Activated CD4-positive, alpha-beta T cell treated with anti-CD3 and anti-CD28 coated beads, Interleukin-2, amount 50 U/mL, for 4 hours (primary cell): ENCODE data around the gene PRR29.
"Not testable (repeated sequence)": the region's sequence is repeated elsewhere in the genome, so short reads cannot be mapped to it uniquely, and the experiment has no call there.

Experiments used
- DNase-seq, 2 experiments: peaks; one replicate each; pipeline ENCODE4 v3.0.0-alpha.2; 2020

The PRR29 gene

DNA sequence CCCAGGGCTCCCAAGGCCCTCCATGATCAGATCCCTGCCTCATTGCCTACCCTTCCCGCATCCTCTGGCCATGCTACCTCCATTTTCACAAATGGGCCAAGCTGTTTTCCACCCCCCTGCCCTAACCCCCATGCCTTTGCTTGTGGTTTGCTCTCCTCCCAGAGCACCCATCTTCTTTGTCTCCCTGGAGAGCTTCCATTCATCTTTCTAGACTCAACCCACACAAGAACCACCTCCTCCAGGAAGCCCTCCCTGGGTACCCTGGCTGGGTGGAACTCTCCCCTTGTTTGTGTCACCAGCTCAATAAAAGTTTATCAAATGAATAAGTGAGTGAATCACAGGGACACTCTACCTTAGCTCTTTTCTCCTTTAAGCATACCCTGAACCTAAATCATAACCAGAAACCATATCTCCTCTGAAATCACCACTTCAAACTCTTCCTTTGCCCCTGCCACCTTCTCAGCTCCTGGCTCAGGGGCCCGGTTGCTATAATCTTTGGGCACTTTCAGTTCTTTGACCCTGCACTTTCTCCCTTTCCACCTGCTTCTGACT lies 22.5 kb upstream of the PRR29 start:
- no peak for DNase-seq

DNA sequence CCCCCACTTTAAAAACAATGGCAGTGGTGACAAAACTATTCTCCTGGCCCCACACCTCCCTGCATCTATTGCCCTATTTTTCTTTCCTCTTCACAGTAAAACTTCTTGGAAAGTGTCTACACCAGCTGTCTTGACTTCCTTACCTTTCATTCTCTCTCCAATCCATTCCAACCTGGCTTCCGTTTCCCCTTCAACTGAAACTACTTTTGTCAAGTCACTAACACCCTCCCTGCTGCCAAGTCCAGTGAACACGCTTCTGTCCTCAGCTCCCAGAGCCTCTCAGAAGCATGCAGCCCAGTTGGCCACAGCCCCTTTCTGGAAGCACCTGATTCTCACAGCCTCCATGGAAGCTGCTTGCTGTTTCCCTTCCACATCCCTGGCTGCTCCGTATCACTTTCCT lies 21.4 kb upstream of the PRR29 start:
- DNase-seq = no peak

DNA sequence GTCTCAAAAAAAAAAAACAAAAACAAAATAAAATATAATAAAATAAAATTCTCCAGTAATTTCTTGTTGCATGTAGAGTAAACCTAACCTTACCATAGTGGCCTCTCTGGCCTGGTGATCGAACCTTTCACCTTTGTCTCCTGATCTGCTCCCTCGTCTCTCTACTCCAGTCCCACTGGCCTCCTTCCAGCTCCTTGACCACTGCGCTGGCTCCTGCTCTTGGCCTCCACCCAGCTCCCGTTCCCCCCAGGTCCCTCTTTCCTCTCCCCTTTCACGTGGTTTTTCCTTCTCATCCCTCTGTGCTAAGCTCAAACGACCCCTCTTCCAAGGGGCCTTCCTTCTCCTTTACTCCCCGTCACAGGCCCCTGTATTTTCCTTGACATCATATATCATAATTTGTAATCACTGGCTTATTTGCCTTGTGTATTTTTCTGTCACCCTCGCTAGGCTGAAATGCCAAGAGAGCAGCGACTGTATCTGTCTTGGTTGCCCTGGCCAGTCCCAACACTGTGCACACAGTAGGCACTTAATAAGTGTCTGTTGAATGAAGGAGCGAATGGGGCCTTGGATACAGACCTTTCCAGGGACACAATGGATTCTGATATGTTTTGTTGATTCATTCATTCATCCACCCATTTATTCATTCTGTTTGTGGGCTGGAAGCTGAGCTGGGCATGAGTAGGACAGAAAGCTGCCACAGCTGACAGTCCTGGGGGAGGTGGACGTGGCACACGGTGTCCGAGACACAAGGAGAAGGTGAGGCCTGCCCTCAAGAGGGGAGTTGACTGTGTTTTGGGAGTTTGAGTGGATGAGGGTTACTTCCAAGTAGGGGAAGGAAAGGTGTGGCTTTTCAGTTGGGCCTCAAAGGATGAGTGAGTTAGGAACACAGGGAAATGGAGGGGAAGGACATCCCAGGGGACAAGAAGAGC lies 19.6 kb upstream of the PRR29 start:
- no peak for DNase-seq

DNA sequence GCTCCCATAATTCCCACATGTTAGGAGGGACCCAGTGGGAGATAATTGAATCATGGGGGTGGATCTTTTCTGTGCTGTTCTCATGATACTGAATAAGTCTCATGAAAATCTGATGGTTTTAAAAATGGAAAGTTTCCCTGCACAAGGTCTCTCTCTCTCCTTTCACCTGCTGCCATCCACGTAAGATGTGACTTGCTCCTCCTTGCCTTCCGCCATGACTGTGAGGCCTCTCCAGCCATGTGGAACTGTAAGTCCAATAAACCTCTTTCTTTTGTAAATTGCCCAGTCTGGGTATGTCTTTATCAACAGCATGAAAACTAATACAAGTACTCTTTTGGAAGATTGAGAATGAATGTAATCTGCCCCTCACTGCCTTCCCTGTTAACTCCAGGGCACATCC lies 15.5 kb upstream of the PRR29 start:
- DNase-seq = not testable (repeated sequence)

DNA sequence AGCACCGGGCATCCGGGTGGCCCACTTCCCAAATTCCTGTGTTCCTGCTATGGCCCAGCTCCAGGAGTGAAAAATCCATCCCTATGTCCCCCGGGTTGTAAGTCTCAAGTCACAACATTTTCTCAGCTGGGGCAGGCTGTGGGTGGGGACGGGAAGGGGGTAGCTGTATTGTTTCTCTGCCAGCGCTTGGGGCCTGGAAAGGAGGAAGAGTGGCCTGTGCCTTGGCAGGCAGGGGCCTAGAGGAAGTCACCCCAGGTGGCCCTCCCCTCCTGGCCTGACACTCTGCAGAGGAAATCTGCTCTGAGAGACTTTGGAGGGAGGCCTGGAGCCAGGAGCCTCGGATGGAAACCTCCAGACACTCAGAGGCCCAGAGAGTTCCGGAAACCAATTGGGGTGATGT lies 14.8 kb upstream of the PRR29 start:
- no peak for DNase-seq

DNA sequence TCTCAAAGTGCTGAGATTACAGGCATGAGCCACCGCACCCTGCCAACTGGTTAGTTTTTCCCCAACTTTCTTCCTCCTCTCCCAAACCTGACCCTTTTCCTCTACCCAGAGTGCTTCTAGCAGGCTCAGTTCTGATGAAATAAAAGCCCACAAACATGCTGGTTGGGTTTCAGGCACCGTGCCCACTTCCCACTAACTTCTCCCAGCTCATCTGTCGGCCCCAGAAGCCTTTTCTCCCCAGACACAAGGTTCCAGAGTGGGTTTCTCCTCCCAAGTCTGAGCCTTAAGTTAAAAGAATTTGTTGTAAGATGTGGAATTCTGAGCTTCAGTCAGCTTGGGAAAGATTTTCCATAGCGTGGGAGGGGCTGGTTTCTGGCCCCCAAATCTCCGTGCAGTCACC lies 13.9 kb upstream of the PRR29 start:
- no peak for DNase-seq

DNA sequence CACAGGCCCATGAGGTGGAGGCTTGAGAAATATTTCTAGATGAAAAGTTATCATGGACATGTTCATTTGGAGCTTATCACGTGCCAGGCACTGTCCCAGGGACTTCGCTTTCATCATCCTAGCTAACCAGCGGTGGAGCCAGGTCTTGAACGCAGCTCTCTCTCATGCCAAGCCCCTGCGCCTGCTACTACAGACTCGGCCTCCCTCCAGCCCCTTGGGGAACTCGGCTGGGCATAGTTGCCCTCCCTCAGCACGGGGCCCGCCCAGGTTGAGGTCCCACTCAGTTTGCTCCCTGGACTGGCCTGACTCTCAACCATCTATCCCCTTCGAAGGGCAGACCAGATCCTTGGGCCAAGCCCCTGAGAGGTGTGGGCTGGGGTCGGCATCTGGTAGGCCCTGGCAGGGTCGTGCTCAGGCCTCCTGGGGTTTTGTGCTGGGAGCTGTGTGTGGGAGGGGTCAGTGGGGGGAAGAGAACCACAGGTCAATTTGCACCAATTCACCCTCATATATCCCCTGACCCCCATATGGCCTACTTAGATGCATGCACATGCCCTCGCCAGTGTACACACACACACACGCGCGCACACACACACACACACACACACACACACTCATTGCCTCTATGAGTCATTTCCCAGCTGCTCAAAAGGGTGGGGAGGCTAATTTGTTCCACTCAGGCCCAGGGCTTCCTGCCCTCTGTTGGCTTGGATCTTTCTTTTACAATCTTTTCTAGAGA lies 13.3 kb upstream of the PRR29 start:
- peak; percentile 40 to 43 for DNase-seq

DNA sequence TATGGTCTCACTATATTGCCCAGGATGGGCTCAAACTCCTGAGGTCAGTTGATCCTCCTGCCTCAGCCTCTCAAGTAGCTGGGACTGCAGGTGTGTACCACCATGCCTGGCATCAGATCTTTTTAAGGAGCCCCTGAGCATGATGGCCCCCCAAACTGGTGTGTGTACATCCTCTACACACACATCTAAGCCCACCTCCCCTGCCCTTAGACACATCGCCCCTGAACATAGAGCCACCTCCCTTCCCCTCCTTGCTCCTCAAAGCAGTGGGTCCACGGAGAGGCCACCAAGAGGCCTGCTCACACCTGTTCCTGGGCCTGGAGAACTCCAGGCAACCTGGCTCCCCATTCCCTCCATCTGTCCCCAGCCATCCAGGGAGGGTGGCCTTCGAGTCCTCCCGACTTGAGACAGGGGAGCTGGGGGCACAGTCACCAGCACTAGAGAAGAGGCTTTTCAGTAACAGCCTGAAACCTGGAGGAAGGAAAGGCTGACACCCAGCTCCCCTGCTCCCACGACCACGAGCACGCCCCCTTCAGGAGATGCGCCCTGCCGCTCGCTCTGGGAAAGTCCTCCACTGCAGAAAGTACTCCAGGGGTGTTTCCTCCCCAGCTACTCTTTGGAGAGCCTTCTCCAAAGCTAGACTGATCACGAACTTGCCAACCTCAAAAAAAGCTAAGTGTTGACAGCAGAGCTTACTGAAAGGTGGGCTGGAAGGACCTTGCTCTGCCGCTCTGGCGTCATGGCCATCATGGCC lies 12.6 kb upstream of the PRR29 start:
- no peak for DNase-seq

DNA sequence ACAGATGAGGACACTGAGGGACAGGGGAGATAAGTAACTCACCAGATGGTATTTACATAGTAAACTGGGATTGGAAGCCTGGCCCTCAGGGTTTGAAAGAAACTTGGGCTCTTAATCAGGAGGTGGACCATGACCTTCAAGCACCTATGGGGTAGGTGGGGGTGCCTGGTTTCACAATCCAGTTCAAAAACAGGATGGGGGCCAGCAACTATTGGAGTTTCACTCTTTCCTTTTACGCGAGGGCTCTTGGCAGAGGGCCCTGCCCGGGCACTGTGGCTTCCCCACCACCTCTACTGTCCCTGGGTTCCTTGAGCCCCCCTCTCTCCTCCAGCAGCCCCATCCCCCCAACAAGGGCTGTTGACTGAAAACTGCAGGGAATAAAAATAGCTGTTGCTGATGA lies 11.3 kb upstream of the PRR29 start:
- no peak for DNase-seq

DNA sequence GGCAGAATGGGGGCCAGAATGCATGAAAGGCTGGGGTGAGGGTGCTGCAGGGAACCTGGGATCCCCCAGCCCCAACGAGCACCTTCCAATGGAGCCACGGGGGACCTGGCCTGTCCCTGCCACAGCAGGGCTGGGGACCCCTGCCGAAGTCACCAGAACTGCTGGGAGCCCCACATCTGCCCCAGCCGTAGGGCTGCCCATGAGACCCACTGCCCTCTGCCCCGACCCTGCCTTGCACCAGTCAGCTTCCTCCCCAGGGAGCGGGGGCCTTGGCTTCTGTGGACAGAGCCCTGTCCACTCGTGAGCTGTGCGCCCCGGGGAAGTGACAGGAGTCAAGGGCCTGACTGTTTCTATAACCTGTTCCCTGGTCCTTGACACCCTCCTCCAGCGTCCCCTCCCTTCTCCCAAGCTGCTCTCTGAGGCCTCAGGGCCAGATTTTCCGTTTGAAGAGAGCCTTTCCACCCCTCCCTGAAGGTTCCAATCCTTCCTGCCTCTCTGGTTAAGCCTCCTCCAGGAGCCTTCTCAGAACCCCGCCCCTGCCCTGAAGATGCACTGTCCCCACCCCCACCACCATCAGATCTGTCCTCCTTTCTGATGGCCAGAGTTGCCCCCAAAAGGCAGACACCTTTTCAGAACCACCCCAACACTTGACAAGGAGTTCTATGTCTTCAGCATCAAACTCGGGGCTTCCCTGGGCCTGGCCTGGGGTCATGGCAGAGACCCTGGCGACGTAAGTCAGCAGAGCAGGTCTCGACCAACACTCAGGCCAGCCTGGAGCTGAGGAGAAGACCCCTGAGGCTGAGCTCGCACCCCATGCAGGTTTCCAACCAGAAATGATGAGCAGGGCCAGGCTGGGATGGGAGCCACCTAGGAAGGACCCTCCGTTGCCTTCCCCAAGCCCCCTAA lies 10.7 kb upstream of the PRR29 start:
- DNase-seq = no peak

DNA sequence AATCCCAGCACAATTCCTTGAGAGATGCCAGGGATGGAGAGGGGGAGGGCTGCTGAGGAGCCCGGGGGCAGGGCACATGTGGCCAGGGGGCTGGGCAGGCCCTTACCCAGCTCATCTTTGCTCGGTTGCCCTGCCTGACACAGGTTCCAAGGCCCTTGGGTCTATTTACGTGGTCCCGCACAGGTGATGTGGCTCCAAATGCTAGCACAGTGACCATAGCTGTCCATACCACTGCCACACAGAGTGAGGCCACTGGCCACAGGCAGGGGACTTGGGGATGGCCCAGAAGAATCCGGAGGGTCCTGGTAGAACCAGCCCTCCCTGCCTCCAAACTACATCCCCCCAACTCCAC lies 10.0 kb upstream of the PRR29 start:
- no peak for DNase-seq

DNA sequence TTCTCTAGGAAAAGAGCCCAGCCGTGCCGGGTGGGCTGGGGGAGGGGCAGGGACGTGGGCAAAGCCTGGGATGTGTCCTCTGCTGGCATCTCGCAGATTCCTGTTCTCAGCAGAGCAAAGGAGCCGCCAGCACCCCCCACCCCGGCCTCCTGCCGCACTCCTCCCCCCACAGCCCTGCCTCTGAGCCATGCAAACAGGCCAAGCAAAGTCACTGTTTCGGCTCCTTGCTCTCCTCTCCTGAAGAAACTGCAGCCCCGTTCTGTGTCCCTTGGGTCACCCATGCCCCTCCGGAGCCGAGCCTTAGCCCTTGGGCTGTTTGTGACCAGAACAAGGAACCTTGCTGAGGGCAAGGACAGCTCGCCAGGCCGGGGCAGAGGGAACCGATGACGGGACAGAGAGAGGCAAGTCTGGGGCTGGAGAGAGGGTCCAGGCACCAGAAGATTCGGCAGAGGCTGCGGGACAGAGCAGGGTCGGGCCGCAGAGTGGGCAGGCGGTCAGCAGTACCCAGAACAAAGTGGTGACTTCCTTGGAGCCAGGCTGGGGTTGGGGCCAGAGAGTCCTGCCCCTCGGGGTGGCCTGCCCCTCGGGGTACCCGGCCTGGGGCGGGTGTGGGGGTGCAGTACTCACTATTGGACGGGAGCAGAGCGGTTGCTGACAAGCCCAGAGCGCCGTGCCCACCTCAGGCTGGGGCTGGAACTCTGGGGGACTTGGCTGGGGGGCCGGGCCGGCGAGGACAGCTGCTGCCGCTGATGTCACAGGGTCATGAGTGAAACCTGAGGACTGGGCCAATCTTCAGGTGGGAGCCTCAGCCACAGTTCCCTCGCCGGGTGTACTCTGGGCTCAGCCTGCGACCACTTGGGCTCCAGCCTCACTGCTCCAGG lies 9.2 kb upstream of the PRR29 start:
- no peak for DNase-seq

DNA sequence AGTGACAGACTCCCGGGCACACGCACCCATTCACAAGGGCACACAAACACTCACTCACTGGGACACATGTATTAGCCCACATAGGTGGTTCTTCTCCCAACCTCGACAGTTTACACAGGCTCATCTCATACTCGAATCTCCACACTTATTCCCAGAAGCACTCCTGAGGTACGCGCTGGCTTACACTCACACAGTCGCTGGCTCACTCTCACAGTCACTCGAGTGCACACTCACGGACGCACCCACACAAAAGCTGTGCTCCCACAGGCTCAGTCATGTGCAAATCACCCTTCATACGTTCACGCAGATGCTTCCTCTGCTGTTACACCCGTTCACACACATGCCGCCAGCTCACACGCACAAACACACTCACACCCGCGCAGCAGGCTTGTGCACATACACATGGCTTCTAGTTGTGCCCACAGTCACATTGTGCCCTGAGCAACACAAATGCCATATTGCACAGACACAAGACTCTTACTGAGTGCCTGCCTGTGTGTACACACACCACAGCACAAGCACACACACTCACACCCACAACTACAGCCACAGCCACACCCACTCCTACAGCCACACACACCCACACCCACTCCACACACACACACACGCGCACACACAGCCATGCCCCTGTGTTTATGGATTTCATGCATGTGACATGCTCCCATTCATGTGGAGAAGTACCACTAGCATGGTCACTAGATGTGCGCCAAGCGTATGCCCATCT lies 8.4 kb upstream of the PRR29 start:
- DNase-seq = no peak

DNA sequence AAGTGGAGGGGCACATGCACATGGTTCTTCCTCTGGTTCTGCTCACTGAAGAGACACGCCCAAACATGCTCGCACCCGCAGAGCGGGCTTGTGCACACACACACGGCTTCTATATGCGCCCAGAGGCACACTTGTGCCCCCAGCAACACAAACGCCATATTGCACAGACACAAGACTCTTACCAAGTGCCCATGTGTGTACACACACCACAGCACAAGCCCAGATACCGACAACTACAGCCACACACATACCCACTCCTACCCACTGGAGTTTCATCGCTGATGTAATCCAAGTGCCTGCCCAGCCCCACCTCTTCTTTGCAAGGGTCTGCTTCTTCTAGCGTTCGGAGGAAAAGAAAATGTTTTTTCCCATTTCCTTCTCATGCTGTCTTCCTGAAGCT lies 6.5 kb upstream of the PRR29 start:
- DNase-seq = no peak

DNA sequence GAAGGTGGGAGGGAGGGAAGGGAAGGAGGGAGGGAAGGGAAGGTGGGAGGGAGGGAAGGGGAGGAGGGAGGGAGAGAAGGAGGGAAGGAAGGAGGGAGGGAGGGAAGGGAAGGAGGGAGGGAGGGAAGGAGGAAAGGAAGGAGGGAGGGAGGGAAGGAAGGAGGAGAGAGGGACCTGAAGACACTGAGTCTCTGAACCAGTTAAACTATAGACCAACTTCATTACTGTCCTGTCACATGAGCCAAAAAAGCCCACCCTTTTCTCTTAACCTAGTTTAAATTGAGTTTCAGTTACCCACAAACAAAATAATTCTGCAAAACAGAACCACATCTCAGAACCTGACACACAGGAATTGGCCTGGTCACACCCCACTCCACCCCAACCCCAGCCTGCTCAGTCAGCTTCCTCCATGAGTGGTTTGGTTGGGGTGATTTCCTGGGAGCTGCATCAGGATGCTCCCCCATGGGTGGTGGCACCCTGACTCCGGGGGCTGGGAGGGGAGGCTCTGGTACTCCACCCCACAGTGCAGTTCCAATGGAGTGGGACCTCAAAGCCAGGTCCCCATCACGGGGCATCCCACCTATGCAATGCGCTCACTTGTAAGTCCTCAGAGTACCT lies 4.7 kb upstream of the PRR29 start:
- no peak for DNase-seq

DNA sequence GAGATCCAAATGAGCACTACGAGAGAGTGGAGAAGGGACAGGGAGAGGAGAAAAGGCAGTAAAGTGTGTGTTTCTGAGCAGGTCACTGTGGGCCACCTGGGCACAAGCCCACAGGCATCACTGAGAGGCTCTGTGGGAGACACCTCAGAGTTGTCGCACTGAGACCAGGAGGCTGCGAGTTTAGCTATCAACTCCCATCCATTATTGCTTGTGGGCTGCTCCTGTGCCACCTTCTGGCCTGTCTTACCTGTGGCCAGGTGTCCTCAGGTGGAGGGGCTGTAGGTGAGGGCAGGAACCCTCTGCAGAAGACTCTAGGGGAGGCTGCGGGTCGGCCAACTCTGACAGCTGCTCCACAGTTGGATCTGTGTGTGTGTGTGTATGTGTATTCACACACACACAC lies 2.5 kb upstream of the PRR29 start:
- DNase-seq = no peak

DNA sequence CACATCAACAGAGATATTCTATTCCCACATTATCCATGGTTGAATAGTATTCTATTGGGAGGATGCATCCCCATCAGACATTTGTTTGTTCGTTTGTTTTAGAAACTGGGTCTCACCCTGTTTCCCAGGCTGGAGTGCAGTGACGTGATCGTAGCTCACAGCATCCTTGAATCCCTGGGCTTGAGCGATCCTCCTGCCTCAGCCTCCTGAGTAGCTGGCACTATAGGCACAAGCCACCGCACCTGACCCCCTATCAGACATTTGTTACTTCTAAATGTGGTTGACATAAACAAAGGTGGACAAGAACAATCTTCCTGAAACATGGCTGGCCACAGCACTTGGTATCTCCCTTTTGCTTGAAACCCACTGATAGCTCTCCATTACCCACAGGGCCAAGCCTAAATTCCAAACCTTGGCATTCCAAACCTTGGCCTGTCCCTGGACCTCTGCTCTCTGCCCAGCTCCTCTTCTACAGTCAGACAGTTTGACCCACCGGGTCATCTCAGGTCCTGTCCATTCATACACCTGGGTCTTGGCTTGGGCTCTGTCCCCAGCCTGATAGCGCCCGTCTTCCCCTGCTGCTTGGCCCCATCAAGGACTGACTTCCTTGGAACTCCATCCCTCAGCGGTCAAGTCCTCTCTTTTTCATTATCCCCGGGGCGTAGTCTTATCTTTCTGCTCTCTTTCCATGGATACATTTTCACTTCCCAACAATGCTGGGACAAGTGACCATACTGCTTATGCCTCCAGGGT lies 1.5 kb upstream of the PRR29 start:
- no peak for DNase-seq

DNA sequence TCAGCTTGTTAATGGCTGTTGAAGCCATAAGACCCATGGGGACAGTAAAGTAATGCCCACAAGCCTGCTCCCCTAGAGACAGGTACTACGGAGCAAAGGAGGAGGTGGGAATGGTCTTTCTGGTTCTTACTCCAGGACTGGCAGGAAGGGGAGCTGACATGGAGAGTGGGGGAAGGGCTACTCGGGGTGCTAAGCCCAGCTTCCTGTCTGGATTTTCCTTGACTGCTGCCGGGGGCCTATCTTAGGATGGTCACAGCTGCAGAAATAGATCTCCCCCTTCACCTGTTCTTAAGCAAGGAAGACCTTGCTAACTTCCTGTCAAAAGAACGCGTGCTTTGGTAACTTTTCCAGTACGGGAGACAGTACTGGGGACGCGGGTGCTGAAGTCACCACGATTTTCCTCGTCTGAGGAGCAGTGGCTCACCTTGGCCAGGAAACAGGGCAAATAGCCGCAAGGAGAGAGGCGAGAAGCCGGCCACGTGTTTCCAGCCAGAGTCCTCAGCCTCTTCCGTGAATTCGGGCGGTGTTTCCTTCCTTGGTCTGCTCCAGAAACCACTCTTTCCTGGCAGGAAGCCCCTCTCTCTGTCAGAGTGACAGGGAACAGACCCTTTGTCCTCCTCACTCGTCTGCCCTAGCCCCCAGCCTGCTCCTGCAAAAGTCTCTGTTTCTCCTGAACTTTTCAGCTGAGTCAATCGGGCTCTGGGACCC lies 656 bp upstream of the PRR29 start:
- no peak for DNase-seq
